Nephron progenitor cell (in vitro differentiated cells): ENCODE measurements around the gene SLC26A1.
A peak's percentile ranks its signal among the peaks of the same experiment; 100 is the strongest.

ENCODE experiments used
- DNase-seq: peaks from one replicate; pipeline ENCODE4 v3.0.0; 2021
- H3K27ac Mint-ChIP-seq: 2 replicates; pipeline ENCODE4 v1.8.0; 2021; ENCODE audit warnings: mild to moderate bottlenecking, moderate library complexity, mixed read lengths
- H3K27me3 Mint-ChIP-seq: 2 replicates; pipeline ENCODE4 v1.8.0; 2021; ENCODE audit warnings: mild to moderate bottlenecking, low read depth, mixed read lengths; ENCODE audit not compliant: poor library complexity
- H3K36me3 Mint-ChIP-seq: 2 replicates; pipeline ENCODE4 v1.8.0; 2021; ENCODE audit warnings: low read depth, mixed read lengths
- H3K4me1 Mint-ChIP-seq: 2 replicates; pipeline ENCODE4 v1.8.0; 2021; ENCODE audit warnings: mixed read lengths
- H3K4me3 Mint-ChIP-seq: 2 replicates; pipeline ENCODE4 v1.8.0; 2021; ENCODE audit warnings: mild to moderate bottlenecking, moderate library complexity, mixed read lengths
- H3K9me3 Mint-ChIP-seq: 2 replicates; pipeline ENCODE4 v1.8.0; 2021; ENCODE audit warnings: mild to moderate bottlenecking, moderate library complexity, mixed read lengths
- TF ChIP-seq, protein P1 (sequence below): fragments of 200-600 bp; sonication (generic); IDR thresholded peaks from 2 replicates; pipeline ENCODE4 v1.5.0; 2021; ENCODE audit warnings: antibody characterized with exemption

Gene SLC26A1

DNA sequence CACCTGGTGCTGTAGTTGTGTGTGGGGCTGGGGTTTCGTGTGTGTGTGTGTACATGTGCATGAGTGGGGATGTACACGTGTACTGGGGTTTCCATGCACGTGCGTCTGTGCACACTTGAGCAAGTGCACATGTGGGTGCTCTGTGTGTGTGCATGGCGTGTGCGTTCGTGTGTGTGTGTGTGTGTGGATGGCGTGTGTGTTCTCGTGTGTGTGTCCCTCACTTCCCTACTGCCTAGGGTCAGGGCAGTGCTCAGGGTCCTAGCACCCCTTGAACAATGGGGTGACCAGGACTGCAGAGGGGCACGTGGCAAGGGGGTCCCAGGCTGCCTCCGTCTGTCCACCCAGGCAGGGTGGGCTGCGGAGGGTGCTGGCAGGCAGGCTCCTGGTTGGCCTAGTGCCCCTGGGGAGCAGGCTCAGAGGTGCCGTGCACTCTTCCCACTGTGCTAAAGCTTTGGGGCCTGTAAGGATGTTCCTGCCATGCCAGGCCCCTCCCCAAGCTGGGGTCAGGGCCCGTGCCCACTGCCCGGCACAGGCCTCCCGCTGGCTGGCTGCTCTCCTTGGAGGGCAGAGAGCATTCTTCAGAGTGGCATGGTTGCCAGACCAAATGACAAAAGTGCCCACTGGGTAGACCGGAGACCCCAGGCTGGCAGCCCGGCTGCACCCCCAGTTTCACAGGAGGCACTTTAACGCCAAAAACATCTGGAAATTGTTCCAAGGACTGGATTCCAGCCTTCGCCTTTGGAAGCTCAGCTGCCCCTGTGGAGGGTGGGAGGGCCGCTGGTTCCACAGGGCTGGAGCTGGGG, 47.3 kb upstream of the SLC26A1 start:
- TF ChIP-seq, protein P1, sequence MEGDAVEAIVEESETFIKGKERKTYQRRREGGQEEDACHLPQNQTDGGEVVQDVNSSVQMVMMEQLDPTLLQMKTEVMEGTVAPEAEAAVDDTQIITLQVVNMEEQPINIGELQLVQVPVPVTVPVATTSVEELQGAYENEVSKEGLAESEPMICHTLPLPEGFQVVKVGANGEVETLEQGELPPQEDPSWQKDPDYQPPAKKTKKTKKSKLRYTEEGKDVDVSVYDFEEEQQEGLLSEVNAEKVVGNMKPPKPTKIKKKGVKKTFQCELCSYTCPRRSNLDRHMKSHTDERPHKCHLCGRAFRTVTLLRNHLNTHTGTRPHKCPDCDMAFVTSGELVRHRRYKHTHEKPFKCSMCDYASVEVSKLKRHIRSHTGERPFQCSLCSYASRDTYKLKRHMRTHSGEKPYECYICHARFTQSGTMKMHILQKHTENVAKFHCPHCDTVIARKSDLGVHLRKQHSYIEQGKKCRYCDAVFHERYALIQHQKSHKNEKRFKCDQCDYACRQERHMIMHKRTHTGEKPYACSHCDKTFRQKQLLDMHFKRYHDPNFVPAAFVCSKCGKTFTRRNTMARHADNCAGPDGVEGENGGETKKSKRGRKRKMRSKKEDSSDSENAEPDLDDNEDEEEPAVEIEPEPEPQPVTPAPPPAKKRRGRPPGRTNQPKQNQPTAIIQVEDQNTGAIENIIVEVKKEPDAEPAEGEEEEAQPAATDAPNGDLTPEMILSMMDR, result no peak
- H3K4me3 Mint-ChIP-seq, result peak overlapping the region; percentile 32
- H3K36me3 Mint-ChIP-seq, result no peaks in the 10 kb centered on the region
- peaks cover 17% of the 10 kb centered on the region for H3K27me3 Mint-ChIP-seq
- peaks cover 67% of the 10 kb centered on the region for H3K4me1 Mint-ChIP-seq
- no peaks in the 10 kb centered on the region for H3K9me3 Mint-ChIP-seq
- H3K27ac Mint-ChIP-seq, result no peak overlapping the region
- no peak for DNase-seq

DNA sequence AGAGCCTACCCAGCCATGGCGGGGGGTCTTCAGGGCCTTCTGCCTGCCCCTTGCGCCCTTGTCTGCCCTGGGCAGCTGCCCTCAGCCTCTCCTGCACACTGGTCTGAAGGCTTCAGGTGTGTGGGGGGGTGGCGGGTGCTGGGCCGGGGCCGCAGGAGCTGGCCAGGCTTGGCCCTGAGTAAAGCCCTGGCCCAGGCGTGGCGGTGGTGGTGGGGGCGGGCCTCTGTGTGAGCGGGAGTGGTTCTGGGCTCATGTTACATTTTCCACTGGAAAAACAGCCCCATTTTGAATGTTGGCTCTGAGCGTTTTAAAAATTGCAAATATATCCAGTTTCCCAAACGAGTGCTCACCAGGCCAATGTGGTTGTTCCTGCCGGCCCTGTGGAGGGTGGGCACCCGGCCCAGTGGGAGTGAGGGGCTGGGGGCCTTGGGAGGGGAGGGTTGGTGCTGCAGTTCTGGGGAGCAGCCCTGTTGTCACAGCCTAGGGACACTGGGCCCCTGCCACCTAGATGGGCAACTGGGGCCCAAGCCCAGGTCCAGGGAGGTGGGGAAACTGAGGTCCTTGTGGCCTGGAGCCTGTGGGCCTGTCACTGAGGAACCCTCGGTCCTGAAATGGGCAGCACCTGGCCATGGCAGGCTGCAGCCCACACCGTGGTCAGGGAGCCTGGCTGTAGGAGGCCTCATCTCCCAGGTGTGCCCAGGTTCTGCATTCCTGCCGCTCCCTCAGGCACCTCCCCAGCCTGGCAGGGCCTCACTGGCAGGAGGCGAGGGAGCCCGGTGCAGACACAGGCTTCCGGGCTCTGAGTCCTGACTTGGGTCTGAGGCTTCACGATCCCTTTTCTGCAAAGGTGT, 46.5 kb upstream of the SLC26A1 start:
- H3K4me3 Mint-ChIP-seq, result peak overlapping the region; percentile 32
- H3K9me3 Mint-ChIP-seq, result no peaks in the 10 kb centered on the region
- H3K4me1 Mint-ChIP-seq, result peaks cover 60% of the 10 kb centered on the region
- H3K36me3 Mint-ChIP-seq, result no peaks in the 10 kb centered on the region
- H3K27ac Mint-ChIP-seq, result no peak overlapping the region
- TF ChIP-seq, protein P1, result no peak
- H3K27me3 Mint-ChIP-seq, result peaks cover 10% of the 10 kb centered on the region
- peak; percentile 70 for DNase-seq

DNA sequence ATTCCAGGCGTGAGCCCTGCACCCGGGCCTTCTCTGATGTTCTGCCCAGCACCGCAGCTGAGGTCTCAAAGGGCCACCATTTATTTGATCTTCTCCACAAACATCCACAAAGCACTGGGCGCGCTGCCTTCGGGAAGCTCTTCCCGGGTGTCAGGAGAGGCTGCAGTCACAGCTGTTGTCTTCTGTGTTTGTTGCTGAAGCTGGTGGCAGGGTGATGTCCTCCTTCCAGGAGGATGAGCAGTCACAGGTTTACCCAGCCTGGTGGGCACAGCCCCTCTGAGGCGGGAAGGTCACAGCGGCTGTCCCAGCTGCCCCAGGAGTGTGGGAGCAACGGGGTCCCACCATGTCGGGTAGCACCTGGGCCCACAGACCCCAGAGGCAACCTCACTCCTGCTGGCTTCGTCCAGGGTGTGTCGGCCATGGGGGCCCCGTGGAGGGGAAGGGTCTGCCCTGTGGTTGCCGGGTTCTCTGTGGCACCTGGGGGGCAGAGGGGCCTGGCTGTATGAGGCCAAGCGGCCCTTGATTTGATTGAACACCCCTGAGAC, 45.8 kb upstream of the SLC26A1 start:
- no peak overlapping the region for H3K27ac Mint-ChIP-seq
- peaks cover 3% of the 10 kb centered on the region for H3K27me3 Mint-ChIP-seq
- H3K4me1 Mint-ChIP-seq, result peaks cover 56% of the 10 kb centered on the region
- no peaks in the 10 kb centered on the region for H3K36me3 Mint-ChIP-seq
- DNase-seq, result no peak
- no peaks in the 10 kb centered on the region for H3K9me3 Mint-ChIP-seq
- no peak overlapping the region for H3K4me3 Mint-ChIP-seq
- TF ChIP-seq, protein P1, result no peak

DNA sequence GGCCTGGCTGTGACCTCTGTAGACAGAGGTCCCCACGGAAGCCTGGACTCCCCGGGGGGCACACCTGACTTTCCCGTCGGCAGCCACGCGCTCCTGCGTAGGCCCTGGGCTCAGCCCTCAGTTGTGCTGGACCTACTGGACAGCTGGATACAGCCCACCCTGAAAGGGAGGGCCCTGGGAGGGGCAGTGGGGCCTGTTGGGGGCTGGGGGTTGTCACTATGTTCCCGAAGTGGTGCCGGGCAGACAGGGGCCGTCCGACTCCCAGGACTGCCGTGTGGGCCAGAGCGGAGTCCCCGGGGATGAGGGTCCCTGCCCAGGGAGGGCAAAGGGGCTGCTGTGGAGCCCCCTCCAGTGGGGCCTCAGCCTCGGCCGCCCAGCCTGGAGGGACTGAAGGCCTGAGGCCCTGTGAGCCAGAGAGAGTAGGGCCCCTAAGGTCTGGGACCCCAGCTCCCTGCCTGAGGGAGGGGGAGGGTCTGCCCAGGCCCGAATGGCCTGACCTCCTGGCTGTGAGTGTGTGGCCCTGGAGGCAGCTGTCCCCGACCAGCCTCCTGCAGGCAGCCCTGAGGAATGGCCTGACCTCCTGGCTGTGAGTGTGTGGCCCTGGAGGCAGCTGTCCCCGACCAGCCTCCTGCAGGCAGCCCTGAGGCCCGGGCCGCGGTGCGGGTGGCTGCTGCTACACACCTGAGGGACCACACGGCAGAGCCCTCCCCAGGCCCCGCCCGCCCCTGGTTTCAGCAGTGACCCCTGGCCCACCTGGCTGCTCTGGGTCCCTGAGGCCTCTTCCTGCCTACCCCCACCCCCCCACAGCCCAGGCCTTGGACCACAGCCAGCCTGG, 44.0 kb upstream of the SLC26A1 start:
- Mint-ChIP-seq H3K4me3 (no peak overlapping the region), H3K27me3 (peaks cover 3% of the 10 kb centered on the region), H3K36me3 (no peaks in the 10 kb centered on the region), H3K9me3 (no peaks in the 10 kb centered on the region), H3K4me1 (peaks cover 44% of the 10 kb centered on the region), H3K27ac (no peak overlapping the region)
- DNase-seq, result no peak
- TF ChIP-seq, protein P1, result no peak

DNA sequence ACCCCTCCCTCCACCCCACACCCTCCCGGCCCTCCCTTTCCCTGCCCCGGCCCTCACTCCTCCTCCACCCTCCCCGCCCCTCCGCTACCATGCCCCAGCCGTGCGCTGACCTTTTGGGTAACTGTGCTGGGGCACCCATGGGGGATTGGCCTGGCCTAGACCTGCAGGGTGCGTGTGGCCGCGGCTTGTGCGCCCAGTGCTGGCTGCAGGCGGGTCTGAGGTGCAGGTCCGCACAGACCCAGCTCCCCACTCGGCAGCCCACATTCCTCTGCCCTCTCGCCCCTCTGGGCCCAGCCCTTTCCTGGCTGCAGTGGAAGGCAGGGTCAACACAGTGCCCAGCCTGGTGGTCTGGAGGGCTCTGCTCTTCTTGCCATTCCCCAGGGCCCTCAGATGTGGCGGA, 42.9 kb upstream of the SLC26A1 start:
- Mint-ChIP-seq H3K27me3 (no peaks in the 10 kb centered on the region), H3K4me1 (peaks cover 33% of the 10 kb centered on the region), H3K4me3 (no peak overlapping the region), H3K27ac (no peak overlapping the region), H3K36me3 (no peaks in the 10 kb centered on the region), H3K9me3 (no peaks in the 10 kb centered on the region)
- DNase-seq, result no peak
- TF ChIP-seq, protein P1, result no peak
